NT2/D1 (cell line): ENCODE data around the gene GLTPD2.

Experiments used
- YY1 ChIP-seq: IDR thresholded peaks from 2 replicates; pipeline ENCODE4 v1.6.1; 2011; ENCODE audit not compliant: insufficient read length, insufficient read depth
- ZNF274 ChIP-seq: IDR thresholded peaks from 2 replicates; pipeline ENCODE4 v1.6.1; 2011; ENCODE audit warnings: mild to moderate bottlenecking, low read depth, low read length

DNA sequence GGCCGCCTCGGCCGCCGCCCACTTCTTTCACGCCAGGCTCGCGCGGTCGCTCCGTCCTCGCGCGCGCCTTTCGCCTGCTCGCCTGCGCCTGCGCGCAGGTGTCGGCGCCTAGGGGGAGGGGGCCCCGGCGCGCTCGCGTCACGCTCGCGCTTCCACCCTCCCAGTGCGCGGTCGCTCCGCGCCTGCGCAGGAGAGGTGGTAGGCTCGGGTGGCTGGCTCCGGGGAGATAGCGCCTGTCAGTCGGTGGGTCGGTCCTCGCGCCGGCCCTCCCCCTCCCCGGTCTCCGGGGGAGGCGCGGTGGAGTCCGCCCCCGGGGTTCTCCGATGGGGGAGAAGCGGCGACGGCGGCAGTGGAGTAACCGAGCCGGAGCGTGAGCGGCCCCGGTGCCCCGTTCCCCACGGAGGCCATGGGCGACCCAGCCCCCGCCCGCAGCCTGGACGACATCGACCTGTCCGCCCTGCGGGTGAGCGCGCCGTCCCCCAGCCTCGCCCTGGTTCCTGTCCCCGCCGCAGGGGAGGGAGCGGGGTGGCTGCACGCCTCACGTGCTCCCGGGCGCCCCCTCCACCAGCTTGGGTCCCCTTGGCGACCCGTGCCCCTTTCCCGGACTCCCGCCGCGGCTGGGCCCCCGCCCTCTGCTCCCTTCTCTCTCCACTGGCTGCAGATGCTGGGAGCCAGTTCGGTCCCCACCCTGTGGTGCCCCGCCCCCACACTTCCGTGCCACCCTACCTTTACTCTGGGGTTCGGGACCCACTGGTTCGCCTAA is 44.6 kb downstream of the GLTPD2 start, which contains the start of gene MINK1:
- TF ChIP-seq YY1, result no peak
- no peak for TF ChIP-seq ZNF274
